Liver (tissue), 9 donors: ENCODE data around the gene HOXB9. TPM values are rescaled to one million over a fixed set of nuclear protein-coding genes. Genes with fewer than 3 reads are reported as not detected.

Source experiments
- DNase-seq: peaks from one replicate; pipeline ENCODE4 v3.0.0-alpha.2; 2017; ENCODE audit warnings: low spot score
- H3K27ac ChIP-seq, 2 donors: one replicate each; pipeline ENCODE4 v1.7.0; 2013; ENCODE audit warnings: inconsistent platforms in 2 of 2, low read length in 2 of 2, control low read depth in 1 of 2, low read depth in 1 of 2, mild to moderate bottlenecking in 1 of 2
- H3K27me3 ChIP-seq, 4 donors: one replicate each; pipeline versions ENCODE4 v1.6.1 to v1.7.0; 2013; ENCODE audit warnings: low read length in 3 of 4, inconsistent platforms in 1 of 4, mild to moderate bottlenecking in 1 of 4, moderate library complexity in 1 of 4; ENCODE audit not compliant: control insufficient read depth in 4 of 4, insufficient read depth in 4 of 4
- H3K36me3 ChIP-seq, 4 donors: one replicate each; pipeline versions ENCODE4 v1.6.1 to v1.7.0; 2013; ENCODE audit warnings: low read length in 3 of 4, mild to moderate bottlenecking in 3 of 4, low read depth in 1 of 4, moderate library complexity in 1 of 4; ENCODE audit not compliant: control insufficient read depth in 4 of 4, insufficient read depth in 3 of 4
- H3K4me1 ChIP-seq, 4 donors: one replicate each; pipeline versions ENCODE4 v1.6.1 to v1.7.0; 2013; ENCODE audit warnings: low read length in 3 of 4, mild to moderate bottlenecking in 3 of 4, moderate library complexity in 1 of 4; ENCODE audit not compliant: control insufficient read depth in 4 of 4, insufficient read depth in 4 of 4
- H3K4me3 ChIP-seq, 3 donors: one replicate each; pipeline versions ENCODE4 v1.6.1 to v1.7.0; 2013; ENCODE audit warnings: low read length in 3 of 3, control low read depth in 1 of 3, low read depth in 1 of 3, mild to moderate bottlenecking in 1 of 3
- H3K9ac ChIP-seq, 2 donors: one replicate each; pipeline ENCODE4 v1.7.0; 2013; ENCODE audit warnings: low read length in 2 of 2, mild to moderate bottlenecking in 2 of 2, moderate library complexity in 2 of 2, control low read depth in 1 of 2, low read depth in 1 of 2
- H3K9me3 ChIP-seq, 4 donors: one replicate each; pipeline versions ENCODE4 v1.6.1 to v1.7.0; 2013; ENCODE audit warnings: low read length in 3 of 4; ENCODE audit not compliant: control insufficient read depth in 4 of 4
- ATF3 ChIP-seq: IDR thresholded peaks from 2 replicates; pipeline ENCODE4 v1.6.1; 2016; ENCODE audit warnings: antibody characterized with exemption
- CTCF ChIP-seq: fragments of 150-350 bp; IDR thresholded peaks from 2 replicates; pipeline ENCODE4 v1.5.1; 2017; ENCODE audit warnings: improper control_type of control experiment, low read depth, low read length; ENCODE audit not compliant: missing input control
- EGR1 ChIP-seq, 2 donors: IDR thresholded peaks; 2 replicates each; pipeline ENCODE4 v1.6.1; 2016 to 2018; ENCODE audit warnings: antibody characterized with exemption in 2 of 2, low read depth in 2 of 2
- FOXA1 ChIP-seq: IDR thresholded peaks from 2 replicates; pipeline ENCODE4 v1.6.1; 2016; ENCODE audit warnings: antibody characterized with exemption
- FOXA2 ChIP-seq: IDR thresholded peaks from 2 replicates; pipeline ENCODE4 v1.6.1; 2016; ENCODE audit warnings: antibody characterized with exemption
- GABPA ChIP-seq, 2 donors: IDR thresholded peaks in 1 of 2; conservative IDR thresholded peaks in 1 of 2; 2 replicates each; pipeline ENCODE4 v1.6.1; 2016; ENCODE audit warnings: antibody characterized with exemption in 2 of 2, mild to moderate bottlenecking in 1 of 2, moderate library complexity in 1 of 2
- HNF4A ChIP-seq, 2 donors: conservative IDR thresholded peaks; 2 replicates each; pipeline ENCODE4 v1.6.1; 2016; ENCODE audit warnings: antibody characterized with exemption in 2 of 2, mild to moderate bottlenecking in 2 of 2
- JUND ChIP-seq, 2 donors: IDR thresholded peaks; 2 replicates each; pipeline ENCODE4 v1.6.1; 2016; ENCODE audit warnings: antibody characterized with exemption in 2 of 2
- MAX ChIP-seq: IDR thresholded peaks from 2 replicates; pipeline ENCODE4 v1.6.1; 2016; ENCODE audit warnings: antibody characterized with exemption
- NR2F2 ChIP-seq: IDR thresholded peaks from 2 replicates; pipeline ENCODE4 v1.6.1; 2016; ENCODE audit warnings: antibody characterized with exemption
- RAD21 ChIP-seq, 2 donors: IDR thresholded peaks; 2 replicates each; pipeline ENCODE4 v1.6.1; 2016; ENCODE audit warnings: antibody characterized with exemption in 2 of 2, mild to moderate bottlenecking in 2 of 2
- REST ChIP-seq: IDR thresholded peaks from 2 replicates; pipeline ENCODE4 v1.6.1; 2016; ENCODE audit warnings: antibody characterized with exemption, mild to moderate bottlenecking
- RXRA ChIP-seq, 2 donors: IDR thresholded peaks; 2 replicates each; pipeline ENCODE4 v1.6.1; 2017 to 2018; ENCODE audit warnings: antibody characterized with exemption in 2 of 2, mild to moderate bottlenecking in 1 of 2
- SP1 ChIP-seq: IDR thresholded peaks from 2 replicates; pipeline ENCODE4 v1.6.1; 2018; ENCODE audit warnings: antibody characterized with exemption, mild to moderate bottlenecking
- TAF1 ChIP-seq: conservative IDR thresholded peaks from 2 replicates; pipeline ENCODE4 v1.6.1; 2016; ENCODE audit warnings: antibody characterized with exemption, mild to moderate bottlenecking
- YY1 ChIP-seq: IDR thresholded peaks from 2 replicates; pipeline ENCODE4 v1.6.1; 2016; ENCODE audit warnings: antibody characterized with exemption, mild to moderate bottlenecking
- ZBTB33 ChIP-seq: IDR thresholded peaks from 2 replicates; pipeline ENCODE4 v1.6.1; 2016; ENCODE audit warnings: antibody characterized with exemption
- WGBS: extraction: QIAGEN DNeasy Blood & Tissue Kit; methylation state at CpG from one replicate; pipeline ENCODE4 v1.1.7; 2013; 5-methylcytosine and 5-hydroxymethylcytosine counted together
- polyA plus RNA-seq, 2 donors: library from polyadenylated mRNA; stranded (reverse) in 1 of 2; unstranded in 1 of 2; fragments of 200-250 nt in 1 of 2; fragments of >200 nt in 1 of 2; fragmentation: Nextera tagmentation in 1 of 2; extraction: Ambion mirVana in 1 of 2; gene quantifications; one replicate each; pipeline versions ENCODE4 v1.2.1 to v1.2.3, GENCODE V29; 2013 to 2015
- total RNA-seq, 2 donors: library from RNA; depleted of rRNA; stranded (reverse); fragments of >200 nt; gene quantifications; one replicate each; pipeline ENCODE4 v1.2.3, GENCODE V29; 2014
- donor health status: healthy.
- donor health status: healthy.
- donor health status: healthy.
- donor health status: healthy.
- donor health status: healthy.

Gene HOXB9
- total and polyA plus RNA-seq, 4 donors, result not detected

GRCh38 chr17:48647963-48648245 lies 21.7 kb upstream of the HOXB9 start:
- H3K27ac ChIP-seq, result no peak overlapping the region
- no peak overlapping the region for H3K4me3 ChIP-seq
- peaks cover 5 to 22% (median 16%) of the 10 kb centered on the region in 4 donors for H3K27me3 ChIP-seq
- WGBS, result 55% methylated on average over 1 of the region's 1 CpG
- TF ChIP-seq RAD21 (IDR thresholded peaks at IDR 0.05) (no peak), RXRA (IDR thresholded peaks at IDR 0.05) (no peak), CTCF (no peak), JUND (IDR thresholded peaks at IDR 0.05) (no peak), FOXA2 (no peak), NR2F2 (no peak), HNF4A (conservative IDR thresholded peaks at IDR 0.05) (no peak), ATF3 (no peak), REST (no peak), FOXA1 (no peak), GABPA (IDR thresholded peaks at IDR 0.05 in 1 of 2, conservative IDR thresholded peaks at IDR 0.05 in 1 of 2) (no peak), TAF1 (no peak), EGR1 (IDR thresholded peaks at IDR 0.05; ENCODE audit: low read depth in 2 of 2) (no peak), SP1 (no peak), MAX (no peak), ZBTB33 (no peak), YY1 (no peak)
- H3K4me1 ChIP-seq, result peaks cover 0 to 6% (median 2%) of the 10 kb centered on the region in 4 donors
- DNase-seq, result no peak
- no peaks in the 10 kb centered on the region for H3K36me3 ChIP-seq
- no peaks in the 10 kb centered on the region for H3K9me3 ChIP-seq
- H3K9ac ChIP-seq, result no peak overlapping the region
